Parathyroid adenoma (tissue), 2 donors: ENCODE data around the gene CST7.

Experiments
- H2AFZ ChIP-seq: fragments of 300-600 bp; sonication (generic); one replicate; pipeline ENCODE4 v1.7.0; 2017; ENCODE audit warnings: antibody characterized with exemption, mild to moderate bottlenecking
- H3K27ac ChIP-seq: fragments of 300-600 bp; sonication (generic); one replicate; pipeline ENCODE4 v1.7.0; 2017
- H3K27me3 ChIP-seq: fragments of 300-600 bp; sonication (generic); one replicate; pipeline ENCODE4 v1.7.0; 2017; ENCODE audit warnings: low read length; ENCODE audit not compliant: control insufficient read depth, insufficient read depth
- H3K36me3 ChIP-seq: fragments of 300-600 bp; sonication (generic); one replicate; pipeline ENCODE4 v1.7.0; 2017; ENCODE audit warnings: low read length; ENCODE audit not compliant: control insufficient read depth, insufficient read depth
- H3K4me1 ChIP-seq: fragments of 300-600 bp; sonication (generic); one replicate; pipeline ENCODE4 v1.7.0; 2017; ENCODE audit warnings: control low read depth
- H3K4me2 ChIP-seq: fragments of 300-600 bp; sonication (generic); one replicate; pipeline ENCODE4 v1.7.0; 2017; ENCODE audit warnings: low read length
- H3K4me3 ChIP-seq: fragments of 300-600 bp; sonication (generic); one replicate; pipeline ENCODE4 v1.7.0; 2017; ENCODE audit warnings: low read depth, low read length
- H3K79me2 ChIP-seq: fragments of 300-600 bp; sonication (generic); one replicate; pipeline ENCODE4 v1.7.0; 2017; ENCODE audit warnings: control low read depth
- H3K9ac ChIP-seq: fragments of 300-600 bp; sonication (generic); one replicate; pipeline ENCODE4 v1.7.0; 2017; ENCODE audit warnings: mild to moderate bottlenecking
- H3K9me3 ChIP-seq: fragments of 300-600 bp; sonication (generic); one replicate; pipeline ENCODE4 v1.7.0; 2017; ENCODE audit warnings: low read length; ENCODE audit not compliant: control insufficient read depth
- TF ChIP-seq, protein P1 (sequence below): fragments of 300-600 bp; sonication (generic); IDR thresholded peaks from one replicate; pipeline ENCODE4 v1.7.0; 2017; ENCODE audit warnings: antibody characterized with exemption, mild to moderate bottlenecking
- donor health status: primary hyperparathyroidism.

Gene CST7

DNA sequence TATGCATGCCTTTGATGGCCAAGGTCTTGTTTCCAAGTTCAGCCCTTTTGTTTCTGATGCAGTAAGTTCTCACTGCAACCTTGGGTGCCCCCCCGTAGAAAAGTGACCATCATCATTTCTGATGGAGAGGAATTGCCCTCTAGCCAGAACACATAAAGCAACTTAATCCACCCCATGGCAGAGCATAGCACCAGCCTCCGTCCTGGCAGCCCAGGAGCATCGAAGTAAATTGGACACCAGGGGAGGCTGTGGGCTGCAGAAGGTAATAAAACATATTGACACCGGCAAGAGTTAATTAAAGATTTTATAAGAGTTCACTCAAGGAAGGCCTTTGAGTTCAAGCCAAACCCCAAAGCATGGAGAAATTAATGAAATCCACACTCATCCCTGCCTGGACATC lies 39.2 kb upstream of the CST7 start:
- no peaks in the 10 kb centered on the region for H3K36me3 ChIP-seq
- no peak overlapping the region for H3K4me2 ChIP-seq
- H2AFZ ChIP-seq = no peak overlapping the region
- H3K27me3 ChIP-seq = no peaks in the 10 kb centered on the region
- no peaks in the 10 kb centered on the region for H3K79me2 ChIP-seq
- H3K4me3 ChIP-seq = no peak overlapping the region
- H3K4me1 ChIP-seq = no peaks in the 10 kb centered on the region
- H3K27ac ChIP-seq = no peak overlapping the region
- no peaks in the 10 kb centered on the region for H3K9me3 ChIP-seq
- TF ChIP-seq, protein P1, sequence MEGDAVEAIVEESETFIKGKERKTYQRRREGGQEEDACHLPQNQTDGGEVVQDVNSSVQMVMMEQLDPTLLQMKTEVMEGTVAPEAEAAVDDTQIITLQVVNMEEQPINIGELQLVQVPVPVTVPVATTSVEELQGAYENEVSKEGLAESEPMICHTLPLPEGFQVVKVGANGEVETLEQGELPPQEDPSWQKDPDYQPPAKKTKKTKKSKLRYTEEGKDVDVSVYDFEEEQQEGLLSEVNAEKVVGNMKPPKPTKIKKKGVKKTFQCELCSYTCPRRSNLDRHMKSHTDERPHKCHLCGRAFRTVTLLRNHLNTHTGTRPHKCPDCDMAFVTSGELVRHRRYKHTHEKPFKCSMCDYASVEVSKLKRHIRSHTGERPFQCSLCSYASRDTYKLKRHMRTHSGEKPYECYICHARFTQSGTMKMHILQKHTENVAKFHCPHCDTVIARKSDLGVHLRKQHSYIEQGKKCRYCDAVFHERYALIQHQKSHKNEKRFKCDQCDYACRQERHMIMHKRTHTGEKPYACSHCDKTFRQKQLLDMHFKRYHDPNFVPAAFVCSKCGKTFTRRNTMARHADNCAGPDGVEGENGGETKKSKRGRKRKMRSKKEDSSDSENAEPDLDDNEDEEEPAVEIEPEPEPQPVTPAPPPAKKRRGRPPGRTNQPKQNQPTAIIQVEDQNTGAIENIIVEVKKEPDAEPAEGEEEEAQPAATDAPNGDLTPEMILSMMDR = no peak
- H3K9ac ChIP-seq = no peak overlapping the region

DNA sequence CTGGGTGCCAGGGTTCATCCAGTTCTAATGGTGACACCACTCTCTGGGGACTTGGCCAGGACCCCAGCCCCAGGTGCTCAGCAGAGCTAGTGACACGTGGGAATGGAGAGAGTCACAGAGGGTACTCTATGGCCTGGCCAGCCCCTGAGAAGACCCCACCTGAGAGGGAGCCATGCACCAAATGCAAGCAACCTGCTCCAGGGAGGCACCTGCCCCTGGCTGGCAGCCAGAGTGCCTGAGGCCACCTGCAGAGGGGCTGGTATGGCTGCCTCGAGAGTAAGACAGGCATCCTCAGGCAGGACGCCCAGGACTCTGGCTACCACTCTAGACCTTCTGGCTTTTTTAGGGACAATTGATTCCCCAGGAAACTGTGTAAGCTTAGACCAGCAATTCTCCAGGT lies 38.6 kb upstream of the CST7 start:
- H3K27ac ChIP-seq = no peak overlapping the region
- no peak overlapping the region for H3K4me2 ChIP-seq
- H2AFZ ChIP-seq = no peak overlapping the region
- TF ChIP-seq, protein P1 = no peak
- no peak overlapping the region for H3K9ac ChIP-seq
- no peak overlapping the region for H3K4me3 ChIP-seq
- no peaks in the 10 kb centered on the region for H3K27me3 ChIP-seq
- H3K4me1 ChIP-seq = no peaks in the 10 kb centered on the region
- H3K36me3 ChIP-seq = no peaks in the 10 kb centered on the region
- no peaks in the 10 kb centered on the region for H3K9me3 ChIP-seq
- H3K79me2 ChIP-seq = no peaks in the 10 kb centered on the region

DNA sequence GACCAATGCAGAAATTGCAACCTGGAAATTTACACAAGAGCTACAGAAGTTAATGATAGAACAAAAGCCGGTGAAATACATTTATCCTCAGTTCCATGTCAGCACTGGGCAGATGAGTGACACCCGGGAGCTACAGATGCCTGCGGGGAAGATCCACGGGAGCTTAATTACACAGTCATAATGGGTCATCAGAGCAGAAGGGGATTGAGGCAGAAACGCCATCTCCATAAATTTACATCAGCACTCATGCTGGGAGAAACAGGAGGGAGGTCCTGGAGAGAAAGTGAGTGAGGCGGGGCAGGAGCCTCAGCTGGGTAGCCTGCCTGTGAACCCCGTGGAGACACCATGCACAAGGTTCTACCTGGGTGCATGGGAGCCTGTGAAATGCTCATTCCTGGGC lies 37.6 kb upstream of the CST7 start:
- TF ChIP-seq, protein P1 = no peak

DNA sequence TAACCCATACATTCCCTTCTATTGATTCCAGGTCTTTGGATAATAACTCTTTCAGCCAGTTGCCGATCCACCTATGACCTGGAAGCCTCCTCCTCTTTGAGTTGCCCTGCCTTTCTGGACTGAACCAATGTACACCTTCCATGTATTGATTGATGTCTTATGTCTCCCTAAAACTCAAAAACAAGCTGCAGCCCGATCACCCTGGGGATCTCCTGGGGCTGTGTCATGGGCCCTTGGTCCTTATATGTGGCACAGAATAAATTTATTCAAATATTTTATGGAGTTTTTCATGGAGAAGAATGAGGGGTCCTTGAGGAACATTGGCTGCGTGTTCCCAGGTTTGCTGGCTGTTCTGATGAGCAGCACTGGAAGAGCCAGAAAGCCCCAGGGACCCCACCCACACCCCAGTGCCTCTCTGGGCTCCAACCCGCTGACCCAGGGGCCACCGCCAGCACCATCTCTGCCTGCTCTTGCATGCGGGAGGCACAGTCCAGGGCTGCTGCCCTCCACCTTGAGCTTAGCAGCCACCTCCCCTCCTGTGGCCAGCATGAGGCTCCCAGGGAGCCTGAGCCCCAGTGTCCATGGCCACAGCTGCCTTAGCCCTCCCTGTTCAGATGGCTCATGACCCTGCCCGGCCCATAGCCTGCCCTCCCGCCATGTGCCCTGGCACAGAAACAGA lies 36.5 kb upstream of the CST7 start:
- H3K9me3 ChIP-seq = no peaks in the 10 kb centered on the region
- no peak overlapping the region for H2AFZ ChIP-seq
- no peaks in the 10 kb centered on the region for H3K4me1 ChIP-seq
- H3K4me3 ChIP-seq = no peak overlapping the region
- TF ChIP-seq, protein P1 = no peak
- H3K36me3 ChIP-seq = no peaks in the 10 kb centered on the region
- no peaks in the 10 kb centered on the region for H3K79me2 ChIP-seq
- H3K27ac ChIP-seq = no peak overlapping the region
- no peak overlapping the region for H3K4me2 ChIP-seq
- H3K9ac ChIP-seq = no peak overlapping the region
- H3K27me3 ChIP-seq = no peaks in the 10 kb centered on the region

More for the DNA sequence above, 37.6 kb upstream of the CST7 start:
- Histone ChIP-seq H3K9ac (no peak overlapping the region), H3K27me3 (no peaks in the 10 kb centered on the region), H3K9me3 (no peaks in the 10 kb centered on the region), H3K4me2 (no peak overlapping the region), H3K4me3 (no peak overlapping the region), H2AFZ (no peak overlapping the region), H3K79me2 (no peaks in the 10 kb centered on the region), H3K36me3 (no peaks in the 10 kb centered on the region), H3K27ac (no peak overlapping the region), H3K4me1 (no peaks in the 10 kb centered on the region)

DNA sequence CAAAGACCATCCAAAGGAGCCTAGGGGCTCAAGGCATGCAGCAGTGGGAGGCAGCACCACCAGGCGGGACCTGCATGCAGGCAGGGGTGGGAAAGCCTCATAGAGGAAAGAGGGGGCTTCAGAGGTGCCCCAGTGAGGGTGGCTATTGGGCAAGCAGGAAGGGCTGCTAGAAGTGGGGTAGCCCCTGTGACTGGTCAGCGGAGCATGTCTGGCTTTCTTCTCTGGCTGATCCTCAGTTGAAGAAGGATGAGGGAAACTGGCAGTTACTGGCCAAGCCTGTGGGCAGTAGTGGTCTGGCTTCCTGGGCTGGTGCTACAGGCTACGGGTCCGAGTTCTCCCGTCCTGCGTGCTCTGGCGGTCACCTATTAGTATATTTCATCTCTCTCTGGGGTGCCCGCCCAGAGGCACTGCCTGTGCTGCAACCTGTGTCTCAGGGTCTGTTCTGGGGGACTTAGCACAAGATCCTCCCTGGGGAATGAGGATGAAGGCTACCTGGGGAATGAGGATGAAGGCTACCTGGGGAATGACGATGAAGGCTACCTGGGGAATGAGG lies 35.9 kb upstream of the CST7 start:
- no peaks in the 10 kb centered on the region for H3K36me3 ChIP-seq
- no peak overlapping the region for H3K4me3 ChIP-seq
- no peak overlapping the region for H2AFZ ChIP-seq
- H3K27ac ChIP-seq = no peak overlapping the region
- no peaks in the 10 kb centered on the region for H3K27me3 ChIP-seq
- H3K9ac ChIP-seq = no peak overlapping the region
- TF ChIP-seq, protein P1 = no peak
- H3K4me2 ChIP-seq = no peak overlapping the region
- no peaks in the 10 kb centered on the region for H3K4me1 ChIP-seq
- H3K9me3 ChIP-seq = no peaks in the 10 kb centered on the region
- no peaks in the 10 kb centered on the region for H3K79me2 ChIP-seq
